ENCODE measurements around the gene DHRS11.

Gene DHRS11

GRCh38 chr17:36616061-36617029, 24.7 kb downstream of the DHRS11 start:
- DNase-seq, result no peak

GRCh38 chr17:36617773-36618172, 26.1 kb downstream of the DHRS11 start:
- DNase-seq, result no peak

GRCh38 chr17:36623281-36623680, 31.6 kb downstream of the DHRS11 start:
- no peak for DNase-seq

- DNase-seq, result no peak
Observed at GRCh38 chr17:36625188-36625587, 33.5 kb downstream of the DHRS11 start.

DNA sequence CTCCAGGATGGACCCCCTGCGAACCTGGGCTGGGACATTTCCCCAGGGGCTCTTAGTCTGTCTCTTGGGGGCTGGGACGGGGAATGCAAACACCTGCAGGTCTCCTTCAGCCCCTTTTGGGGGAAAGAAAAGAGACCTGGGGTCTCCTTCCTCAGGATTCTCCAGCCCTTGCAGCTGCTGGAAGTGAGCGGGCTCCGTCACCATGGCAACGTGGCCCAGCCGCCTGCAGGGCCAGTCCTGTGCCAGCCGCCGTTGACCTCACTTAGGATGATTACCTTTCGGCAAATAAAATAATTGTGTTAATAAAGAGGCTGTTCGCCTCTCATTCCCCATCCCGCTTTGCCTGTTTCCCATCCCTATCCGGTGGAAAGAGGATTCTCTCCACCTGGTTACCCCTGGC, 35.4 kb downstream of the DHRS11 start:
- no peak for DNase-seq

DNA sequence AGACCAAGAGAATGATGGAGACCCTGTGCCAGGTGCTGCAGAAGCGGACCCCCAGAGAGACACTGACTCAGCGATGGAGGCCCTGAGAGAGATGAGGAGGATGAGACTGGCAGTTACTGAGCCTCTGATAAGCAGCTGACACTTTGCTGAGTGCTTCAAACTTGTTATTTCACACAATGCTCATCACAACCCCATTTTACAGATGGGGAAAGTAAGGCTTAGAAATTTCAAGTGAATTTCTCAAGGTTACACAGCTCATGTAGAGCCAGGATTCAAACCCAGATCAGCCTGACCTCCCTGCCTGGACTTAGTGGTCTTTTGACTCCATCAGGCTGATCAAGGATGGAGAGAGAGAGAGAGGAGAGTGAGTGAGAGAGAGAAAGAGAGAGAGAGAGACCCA, 36.9 kb downstream of the DHRS11 start:
- no peak for DNase-seq

- peak; percentile 6 to 62 for DNase-seq
Observed at GRCh38 chr17:36629252-36629847, 37.7 kb downstream of the DHRS11 start.

- DNase-seq, result no peak
Observed at GRCh38 chr17:36629970-36630502, 38.4 kb downstream of the DHRS11 start.

- no peak for DNase-seq
Observed at GRCh38 chr17:36631022-36631421, 39.3 kb downstream of the DHRS11 start.

- no peak for DNase-seq
Observed at GRCh38 chr17:36632916-36633771, 41.5 kb downstream of the DHRS11 start.

DNA sequence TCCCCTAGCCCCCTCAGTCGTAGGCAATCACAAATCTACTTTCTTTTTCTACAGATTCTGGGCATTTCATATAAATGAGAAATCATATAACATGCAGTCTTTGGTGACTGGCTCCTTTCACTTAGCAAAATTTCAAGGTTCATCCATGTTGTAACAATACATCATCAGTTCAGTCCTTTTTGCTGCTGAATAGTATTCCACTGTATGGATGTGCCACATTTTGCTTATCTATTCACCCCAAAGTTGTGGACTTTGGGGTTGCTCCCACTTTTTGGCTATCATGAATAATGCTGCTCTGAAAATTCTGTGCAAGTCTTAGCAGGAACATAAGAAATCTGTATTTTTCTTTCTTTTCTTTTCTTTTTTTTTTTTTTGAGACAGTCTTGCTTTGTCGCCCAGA, 48.7 kb downstream of the DHRS11 start:
- no peak for DNase-seq

- DNase-seq, result no peak
Observed at GRCh38 chr17:36640836-36641235, 49.2 kb downstream of the DHRS11 start.

GRCh38 chr17:36641331-36641876, 49.7 kb downstream of the DHRS11 start:
- DNase-seq, result no peak

GRCh38 chr17:36641877-36642845, 50.5 kb downstream of the DHRS11 start:
- no peak for DNase-seq

GRCh38 chr17:36643086-36643685, 51.5 kb downstream of the DHRS11 start:
- DNase-seq, result no peak

GRCh38 chr17:36645422-36645821, 53.7 kb downstream of the DHRS11 start:
- DNase-seq, result no peak

- DNase-seq, result no peak
Observed at GRCh38 chr17:36647636-36648035, 56.0 kb downstream of the DHRS11 start.

GRCh38 chr17:36650096-36650775, 58.6 kb downstream of the DHRS11 start:
- no peak for DNase-seq

Measured in hippocampal formation (tissue), 2 donors.